ENCODE measurements around the gene PKP2. TPM values are rescaled to one million over a fixed set of nuclear protein-coding genes. Genes with fewer than 3 reads are reported as not detected.

PKP2 gene
- total RNA-seq, 2 donors from 2014 or later: 0.54 to 8.8 TPM

DNA sequence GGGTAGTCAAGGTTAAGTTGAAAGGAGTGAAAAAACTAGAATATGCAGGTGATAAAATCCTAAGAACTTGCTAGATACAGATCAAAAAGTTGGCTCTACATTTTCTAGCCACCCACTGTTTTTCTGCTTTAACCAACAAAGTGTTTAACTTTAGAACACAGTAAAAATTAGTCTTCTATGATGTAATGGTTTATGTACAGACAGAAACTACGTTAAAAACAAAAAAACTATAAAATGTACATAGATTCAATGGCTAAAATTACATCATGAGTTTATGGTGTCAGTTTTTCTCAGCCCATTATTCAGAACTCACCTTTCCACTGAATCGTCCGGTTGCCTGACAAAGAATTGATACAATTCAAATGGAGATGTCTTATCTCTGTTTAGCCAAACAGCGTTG is 143.0 kb downstream of the PKP2 start:
- TF ChIP-seq, protein P1, sequence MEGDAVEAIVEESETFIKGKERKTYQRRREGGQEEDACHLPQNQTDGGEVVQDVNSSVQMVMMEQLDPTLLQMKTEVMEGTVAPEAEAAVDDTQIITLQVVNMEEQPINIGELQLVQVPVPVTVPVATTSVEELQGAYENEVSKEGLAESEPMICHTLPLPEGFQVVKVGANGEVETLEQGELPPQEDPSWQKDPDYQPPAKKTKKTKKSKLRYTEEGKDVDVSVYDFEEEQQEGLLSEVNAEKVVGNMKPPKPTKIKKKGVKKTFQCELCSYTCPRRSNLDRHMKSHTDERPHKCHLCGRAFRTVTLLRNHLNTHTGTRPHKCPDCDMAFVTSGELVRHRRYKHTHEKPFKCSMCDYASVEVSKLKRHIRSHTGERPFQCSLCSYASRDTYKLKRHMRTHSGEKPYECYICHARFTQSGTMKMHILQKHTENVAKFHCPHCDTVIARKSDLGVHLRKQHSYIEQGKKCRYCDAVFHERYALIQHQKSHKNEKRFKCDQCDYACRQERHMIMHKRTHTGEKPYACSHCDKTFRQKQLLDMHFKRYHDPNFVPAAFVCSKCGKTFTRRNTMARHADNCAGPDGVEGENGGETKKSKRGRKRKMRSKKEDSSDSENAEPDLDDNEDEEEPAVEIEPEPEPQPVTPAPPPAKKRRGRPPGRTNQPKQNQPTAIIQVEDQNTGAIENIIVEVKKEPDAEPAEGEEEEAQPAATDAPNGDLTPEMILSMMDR (IDR thresholded peaks at IDR 0.05): no peak
- no peaks in the 10 kb centered on the region for H3K27me3 ChIP-seq (replicated peaks; ENCODE audit: insufficient read depth)
- DNase-seq (ENCODE audit: low spot score): no peak
- H3K4me1 ChIP-seq (ENCODE audit: control insufficient read depth in 1 of 2, low read depth in 2 of 2): peaks cover 0 to 10% of the 10 kb centered on the region in 2 donors
- no peak overlapping the region for H3K4me3 ChIP-seq
- no peaks in the 10 kb centered on the region for H3K9me3 ChIP-seq
- no peak overlapping the region for H3K27ac ChIP-seq
- ATAC-seq (ENCODE audit: insufficient number of reproducible peaks, low FRiP score, low read depth): no peak
- H3K36me3 ChIP-seq: peaks cover 27% of the 10 kb centered on the region

DNA sequence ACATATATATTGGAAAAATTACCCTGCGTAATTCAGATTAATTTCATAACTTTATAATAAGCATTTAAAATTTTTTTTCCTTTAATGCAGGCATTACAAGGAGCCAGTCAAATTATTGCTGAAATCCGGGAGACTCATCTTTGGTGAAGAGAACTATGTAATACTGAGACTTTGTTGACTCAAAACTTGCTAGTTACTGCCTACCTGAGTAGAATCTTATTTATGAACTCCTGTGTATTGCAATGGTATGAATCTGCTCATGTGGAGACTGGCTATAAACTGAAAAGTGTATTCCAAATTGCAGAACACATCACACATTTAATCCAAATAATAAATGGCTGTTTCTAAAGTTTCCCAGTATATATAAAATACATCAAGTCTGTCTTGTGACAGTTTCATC is 153.3 kb downstream of the PKP2 start:
- Histone ChIP-seq H3K27me3 (replicated peaks; ENCODE audit: insufficient read depth) (no peaks in the 10 kb centered on the region), H3K36me3 (peaks cover 24% of the 10 kb centered on the region), H3K4me1 (ENCODE audit: control insufficient read depth in 1 of 2, low read depth in 2 of 2) (no peaks in the 10 kb centered on the region), H3K27ac (no peak overlapping the region), H3K9me3 (no peaks in the 10 kb centered on the region), H3K4me3 (no peak overlapping the region)
- TF ChIP-seq, protein P1 (IDR thresholded peaks at IDR 0.05): no peak
- DNase-seq (ENCODE audit: low spot score) (no peak), ATAC-seq (ENCODE audit: insufficient number of reproducible peaks, low FRiP score, low read depth) (no peak)

DNA sequence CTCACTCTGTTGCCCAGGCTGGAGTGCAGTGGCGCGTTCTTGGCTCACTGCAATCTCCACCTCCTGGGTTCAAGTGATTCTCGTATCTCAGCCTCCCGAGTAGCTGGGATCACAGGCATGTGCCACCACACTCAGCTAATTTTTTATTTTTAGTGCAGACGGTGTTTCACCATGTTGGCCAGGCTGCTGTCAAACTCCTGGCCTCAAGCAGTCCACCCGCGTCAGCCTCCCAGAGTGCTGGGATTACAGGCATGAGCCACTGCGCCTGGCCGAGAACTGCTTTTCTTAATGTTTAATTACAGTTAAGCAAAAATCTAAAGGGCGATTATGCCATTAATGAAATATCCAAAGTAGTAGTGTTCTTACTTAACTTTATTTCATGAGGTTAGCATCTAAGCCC is 154.4 kb downstream of the PKP2 start:
- Histone ChIP-seq H3K36me3 (peaks cover 24% of the 10 kb centered on the region), H3K9me3 (no peaks in the 10 kb centered on the region), H3K4me3 (no peak overlapping the region), H3K27ac (no peak overlapping the region), H3K4me1 (ENCODE audit: control insufficient read depth in 1 of 2, low read depth in 2 of 2) (no peaks in the 10 kb centered on the region), H3K27me3 (replicated peaks; ENCODE audit: insufficient read depth) (no peaks in the 10 kb centered on the region)
- no peak for ATAC-seq (ENCODE audit: insufficient number of reproducible peaks, low FRiP score, low read depth)
- TF ChIP-seq, protein P1 (IDR thresholded peaks at IDR 0.05): no peak
- no peak for DNase-seq (ENCODE audit: low spot score)

Other genes starting within 250 kb of the PKP2 start
- 10 to 100 TPM; 59.8 to 86.1 TPM for gene DNM1L, start 217.5 kb downstream of the PKP2 start, total RNA-seq
- 10 to 100 TPM; 14.2 to 16.2 TPM for gene YARS2, start 140.9 kb downstream of the PKP2 start, total RNA-seq

All from thoracic aorta (tissue), 2 donors.